NCI-H774 (cell line): ENCODE measurements around the gene OSBPL10.
"Not testable (repeated sequence)": the region's sequence is repeated elsewhere in the genome, so short reads cannot be mapped to it uniquely, and the experiment has no call there.

Experiments used
- DNase-seq: peaks from one replicate; lab custom pipeline; 2025; lab: John Stamatoyannopoulos, UW

The OSBPL10 gene

DNA sequence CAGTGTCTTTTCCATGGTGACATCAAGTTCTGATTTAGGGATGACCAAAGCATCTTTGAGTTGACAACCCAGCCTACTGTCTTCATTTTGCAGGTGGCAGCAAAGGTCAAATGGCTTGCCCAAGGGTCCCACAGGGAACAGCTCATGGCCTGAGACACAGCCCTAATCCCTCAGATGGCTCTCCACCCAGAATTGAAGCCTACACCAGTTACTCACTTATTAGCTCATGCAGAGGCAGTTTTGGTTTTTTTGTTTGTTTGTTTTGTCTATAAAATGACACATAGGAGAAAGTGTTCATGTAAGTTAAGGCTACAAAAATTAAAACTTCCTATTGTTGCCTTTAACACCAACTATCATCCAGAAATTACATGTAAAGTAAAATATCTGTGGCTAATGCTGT, 167.9 kb downstream of the OSBPL10 start:
- DNase-seq, result no peak

DNA sequence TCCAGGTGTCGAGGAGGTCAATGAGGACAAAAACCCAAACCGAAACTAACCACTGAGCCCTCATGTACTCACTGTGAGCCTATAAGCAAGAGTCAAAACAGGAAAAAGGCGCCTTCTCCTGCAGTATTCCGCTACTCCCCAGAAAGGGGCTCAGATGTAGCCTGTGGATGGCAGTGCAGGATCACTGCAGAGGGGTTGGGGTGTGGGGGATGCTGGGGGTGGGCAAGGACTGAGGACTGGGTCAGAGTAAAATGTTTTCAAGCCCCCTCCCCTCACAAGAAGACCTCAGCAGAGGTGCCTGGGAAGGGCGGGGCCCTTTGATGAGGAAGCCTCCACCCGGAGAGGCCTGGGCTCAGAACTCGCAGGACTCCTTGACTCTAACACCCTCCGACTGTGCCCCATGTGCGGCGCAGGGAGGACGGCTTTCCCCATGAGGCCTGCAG, 170.1 kb downstream of the OSBPL10 start:
- DNase-seq, result no peak

DNA sequence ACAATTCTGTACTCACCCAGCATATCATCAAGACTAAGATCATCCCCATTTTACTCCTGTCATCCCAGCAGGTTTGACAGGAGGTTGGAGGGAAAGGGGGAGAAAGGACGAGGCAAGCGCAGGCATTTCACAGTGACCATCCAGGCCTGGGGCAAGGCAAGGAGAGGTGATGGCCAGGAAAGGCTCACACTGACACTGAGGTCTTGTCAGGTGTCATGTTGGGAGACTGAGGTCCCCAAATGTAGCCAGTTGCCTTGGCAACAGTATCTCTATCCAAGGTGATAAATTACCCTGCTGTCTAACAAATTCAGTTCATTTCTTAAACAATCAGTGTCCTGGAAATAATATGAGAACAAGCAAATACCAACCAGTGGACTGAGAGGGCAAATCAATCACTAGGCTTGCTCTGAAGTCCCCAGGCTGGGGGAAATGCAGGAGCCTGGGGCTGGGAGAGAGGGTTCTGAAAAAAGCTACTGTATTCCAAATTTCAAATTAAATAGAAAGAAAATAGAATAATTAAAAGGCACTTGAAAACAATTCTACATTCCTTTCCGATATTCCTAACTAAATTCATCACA, 172.8 kb downstream of the OSBPL10 start:
- DNase-seq, result no peak

DNA sequence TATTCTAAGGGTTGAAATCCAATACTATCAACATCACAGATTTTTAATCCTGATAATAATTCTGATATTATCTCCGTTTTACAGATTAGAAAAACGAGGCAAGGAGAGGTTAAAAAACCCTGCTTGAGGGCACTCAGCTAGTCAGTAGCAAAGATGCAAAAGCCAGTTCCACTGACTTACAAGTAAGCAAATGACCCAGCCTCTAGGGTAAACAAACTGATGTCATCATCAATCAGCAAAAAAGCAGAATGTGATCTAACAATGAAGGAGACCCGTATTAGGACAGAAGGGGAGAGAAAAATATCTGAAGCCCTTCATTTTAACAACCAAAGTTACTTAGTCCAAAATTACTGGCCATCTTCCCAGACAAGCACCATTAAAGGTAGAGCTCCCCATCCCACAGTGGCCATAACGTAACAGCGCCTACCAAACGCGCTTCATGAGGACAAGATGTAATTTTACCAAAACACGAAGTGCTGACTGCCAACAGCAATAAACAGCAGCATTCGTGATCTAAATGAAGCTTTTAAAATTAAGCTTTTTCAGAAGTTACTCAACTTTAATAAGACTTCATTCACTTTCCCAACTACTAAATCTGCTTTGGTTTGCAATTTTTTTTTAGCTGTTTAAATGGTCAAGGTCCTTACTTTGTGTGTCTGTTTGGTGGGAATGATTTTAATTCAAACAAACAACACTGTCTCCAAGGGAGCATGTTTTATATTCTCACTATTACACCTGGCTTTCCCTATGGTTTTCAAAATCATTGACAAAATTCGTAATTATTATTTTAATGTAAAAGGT, 176.6 kb downstream of the OSBPL10 start:
- no peak for DNase-seq

DNA sequence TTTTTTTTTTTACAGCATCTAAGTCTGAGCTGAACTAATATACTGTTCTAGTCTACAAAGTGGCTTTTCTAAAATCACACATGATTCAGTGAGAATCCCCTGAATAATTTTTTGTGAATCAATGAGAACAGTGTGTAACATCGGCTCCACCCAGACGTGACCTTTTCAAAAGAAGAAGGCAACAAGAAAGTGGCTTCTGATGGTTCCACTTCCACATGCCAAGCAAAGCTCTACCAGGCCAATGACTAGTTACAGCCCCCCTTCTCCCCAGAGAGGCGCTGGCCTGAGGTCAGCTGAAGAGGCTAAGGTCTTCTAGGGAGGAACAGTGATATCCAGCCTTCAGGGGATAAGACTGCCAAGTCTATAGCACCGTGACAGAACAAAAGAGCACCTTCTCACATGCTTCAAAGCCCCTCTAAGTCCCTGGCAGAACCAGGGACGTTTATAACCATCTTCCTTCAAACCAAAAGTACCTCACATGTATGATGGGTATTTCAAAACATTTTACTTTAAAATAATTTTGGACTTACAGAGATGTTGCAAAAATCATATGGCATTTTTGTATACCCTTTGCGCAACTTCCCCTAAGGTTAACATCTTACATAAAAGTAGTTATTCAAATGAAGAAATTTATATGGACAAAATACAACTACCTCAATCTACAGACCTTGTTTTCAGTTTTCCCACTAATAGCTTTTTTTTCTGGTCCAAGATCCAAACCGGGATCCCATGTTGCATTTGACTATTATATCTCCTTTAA, 177.9 kb downstream of the OSBPL10 start:
- no peak for DNase-seq

DNA sequence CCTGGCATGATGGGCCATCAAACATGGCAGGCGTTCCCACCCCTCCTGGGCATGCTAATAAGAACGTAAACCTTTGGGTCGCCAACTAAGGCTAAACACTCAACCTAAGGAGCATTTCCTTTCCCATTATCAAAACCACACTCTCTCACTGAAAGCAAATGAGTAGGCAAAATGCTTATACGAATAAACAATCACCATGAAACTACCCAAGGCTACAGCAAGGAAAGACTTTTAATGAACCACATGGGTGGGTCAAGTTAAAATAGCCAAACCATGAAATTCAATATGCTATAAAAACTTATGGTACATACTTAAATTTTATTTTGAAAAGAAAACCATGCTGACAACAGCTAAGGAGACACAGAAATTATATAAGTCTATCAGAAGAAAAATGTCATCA, 180.6 kb downstream of the OSBPL10 start:
- DNase-seq, result no peak

DNA sequence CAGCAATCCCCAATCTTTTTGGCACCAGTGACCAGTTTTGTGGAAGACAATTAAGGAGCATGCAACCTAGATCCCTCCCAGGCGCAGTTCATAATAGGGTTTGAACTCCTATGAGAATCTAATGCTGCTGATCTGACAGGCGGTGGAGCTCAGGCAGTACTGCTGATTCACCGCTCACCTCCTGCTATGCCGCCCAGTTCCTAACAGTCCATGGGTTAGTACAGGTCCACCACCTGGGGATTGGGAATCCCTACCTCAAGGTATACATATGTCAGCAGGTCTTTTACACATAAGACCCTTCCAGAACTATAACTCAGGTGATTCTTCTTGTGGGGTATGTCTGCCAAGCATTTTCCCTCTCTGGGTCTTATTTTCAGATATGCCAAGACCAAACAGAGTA, 182.2 kb downstream of the OSBPL10 start:
- DNase-seq, result no peak

DNA sequence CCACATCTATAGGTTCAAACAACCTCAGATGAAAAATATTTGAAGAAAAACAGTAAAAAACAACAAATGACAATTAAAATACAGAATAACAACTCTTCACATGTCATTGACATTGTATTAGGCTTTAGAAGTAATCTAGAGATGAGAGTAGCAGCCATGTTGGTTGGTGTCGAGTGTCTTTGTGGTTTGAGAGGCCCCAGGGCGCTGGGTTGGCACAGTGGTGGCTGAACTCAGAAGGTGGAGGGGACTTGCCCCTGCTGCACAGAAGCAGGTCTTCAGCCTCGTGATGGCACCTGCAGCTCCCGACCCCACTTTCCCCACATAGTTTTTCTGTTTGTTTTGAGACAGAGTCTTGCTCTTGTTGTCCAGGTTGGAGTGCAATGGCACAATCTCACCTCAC, 187.2 kb downstream of the OSBPL10 start:
- no peak for DNase-seq

DNA sequence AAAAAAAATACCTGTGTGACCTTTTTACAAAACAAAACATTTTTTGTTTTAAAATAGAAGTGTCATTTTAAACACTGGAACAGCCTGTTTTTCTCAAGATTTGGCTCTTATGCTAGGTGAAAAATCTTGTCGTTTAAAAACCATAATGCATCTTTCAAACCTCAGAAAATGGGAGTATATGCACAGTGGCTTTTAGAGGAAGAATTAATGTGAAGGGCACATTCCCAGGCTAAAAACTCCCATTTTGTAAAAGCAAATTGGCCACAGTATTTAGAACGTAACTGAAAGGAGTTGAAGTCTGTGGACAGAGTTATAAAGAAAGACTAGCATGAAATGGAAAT, 190.0 kb downstream of the OSBPL10 start:
- no peak for DNase-seq

DNA sequence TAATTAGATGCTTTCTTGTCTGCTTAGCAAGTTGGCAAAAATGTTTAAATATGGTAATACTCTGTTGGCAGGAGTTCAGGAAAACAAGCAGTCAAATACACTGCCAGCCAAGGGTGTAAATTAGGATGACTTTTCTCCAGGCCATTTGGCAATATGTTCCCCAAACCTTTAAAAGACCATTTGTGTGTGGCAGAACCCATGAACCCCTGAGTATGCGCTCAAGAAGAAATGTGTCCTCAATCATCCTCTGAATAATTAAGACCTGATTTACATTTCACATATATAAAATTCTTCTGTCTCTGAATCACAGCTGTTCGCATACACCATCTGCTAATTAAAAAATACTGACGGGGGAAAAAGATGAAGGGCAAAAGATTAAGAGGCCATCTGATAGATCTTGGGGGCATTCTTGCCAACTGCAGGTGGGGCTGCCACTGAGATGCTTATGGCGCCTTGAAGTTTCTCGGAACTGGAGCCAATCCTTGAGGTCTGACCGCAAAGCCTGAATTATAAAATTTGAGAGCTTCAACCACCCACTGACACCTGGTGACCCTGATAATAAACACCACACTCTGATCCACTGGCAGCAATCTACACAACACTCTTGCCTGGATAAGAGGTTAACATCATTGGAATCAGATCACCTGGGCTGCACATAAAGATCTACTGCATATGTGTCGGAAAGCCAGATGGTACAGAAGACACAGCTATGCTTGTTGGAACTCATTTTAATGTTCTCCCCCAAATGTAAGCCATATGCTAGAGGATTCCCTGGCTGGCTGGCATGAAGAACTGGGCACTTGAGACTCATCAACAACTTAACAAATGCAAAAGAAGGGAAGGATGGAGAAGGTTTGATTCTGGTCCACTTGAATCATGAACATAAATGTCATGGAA, 190.6 kb downstream of the OSBPL10 start:
- DNase-seq, result no peak

DNA sequence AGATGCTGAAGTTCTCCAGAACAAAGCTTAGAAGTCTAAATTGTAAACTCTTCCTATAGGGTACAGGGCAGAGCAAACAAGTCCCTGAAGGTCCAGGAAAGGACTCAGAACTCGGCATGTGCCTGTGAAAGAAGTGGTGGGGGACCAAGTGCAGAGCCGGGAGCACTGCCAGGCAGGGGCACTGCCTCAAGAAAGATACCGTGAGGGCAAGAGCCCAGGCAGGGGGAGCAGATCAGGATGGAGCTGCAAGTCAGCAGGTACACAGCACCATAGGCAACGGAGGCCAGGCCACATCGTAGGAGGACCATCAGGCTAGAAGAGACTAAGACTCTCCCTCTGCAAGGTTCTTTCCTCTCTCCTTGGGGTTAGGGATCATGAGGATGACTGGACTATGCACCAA, 191.6 kb downstream of the OSBPL10 start:
- DNase-seq, result no peak

DNA sequence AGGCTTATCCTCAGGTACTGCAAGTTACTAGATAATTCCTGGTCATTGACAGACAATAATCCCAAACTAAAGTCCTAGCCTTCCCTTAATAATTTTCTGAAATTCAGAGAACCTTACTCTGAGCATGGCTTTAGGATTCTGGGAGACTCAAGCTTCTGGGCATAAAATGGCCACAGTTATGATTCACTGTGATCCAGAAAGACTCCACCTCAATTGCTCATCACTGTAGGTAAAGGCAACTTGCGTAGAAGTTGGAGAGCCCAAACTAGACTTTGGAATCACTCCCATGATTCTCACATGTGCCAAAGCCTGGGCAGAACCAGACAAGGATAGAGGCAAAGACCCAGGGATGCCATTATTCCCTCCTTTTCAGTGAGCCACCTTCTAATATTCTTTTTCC, 195.3 kb downstream of the OSBPL10 start:
- DNase-seq, result no peak

DNA sequence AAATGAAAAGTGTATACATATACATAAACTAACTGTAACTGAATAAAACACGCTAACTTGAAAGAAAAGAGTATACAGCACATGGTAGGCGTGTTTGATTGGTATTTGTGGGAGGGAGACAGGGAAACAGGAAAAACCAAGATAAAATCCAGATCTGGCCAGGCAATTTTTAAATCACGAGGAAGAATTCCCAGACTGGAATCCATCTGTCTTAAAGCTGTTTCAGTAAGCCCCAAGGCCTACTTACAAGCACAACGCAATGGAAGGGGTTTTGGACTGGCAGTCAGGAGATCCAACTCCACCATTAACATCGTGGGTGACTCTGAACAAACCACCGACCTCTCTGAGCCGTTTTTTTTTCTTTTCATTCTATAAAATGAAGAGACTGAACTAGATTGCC, 195.8 kb downstream of the OSBPL10 start:
- DNase-seq, result no peak

DNA sequence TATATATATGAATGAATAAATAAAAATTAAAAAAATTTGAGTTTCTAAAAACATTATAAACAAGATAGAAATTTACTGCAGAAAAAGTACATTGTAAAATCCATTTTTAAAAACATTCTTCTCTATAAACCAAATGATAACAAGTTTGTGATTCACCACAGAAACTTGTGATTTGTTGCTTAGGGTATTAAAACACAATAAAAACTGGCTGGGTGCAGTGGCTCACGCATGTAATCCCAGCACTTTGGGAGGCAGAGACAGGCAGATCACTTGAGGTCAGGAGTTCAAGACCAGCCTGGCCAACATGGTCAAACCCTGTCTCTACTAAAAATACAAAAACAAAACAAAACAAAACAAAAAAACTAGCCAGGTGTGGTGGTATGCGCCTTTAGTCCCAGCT, 197.2 kb downstream of the OSBPL10 start:
- DNase-seq, result not testable (repeated sequence)

DNA sequence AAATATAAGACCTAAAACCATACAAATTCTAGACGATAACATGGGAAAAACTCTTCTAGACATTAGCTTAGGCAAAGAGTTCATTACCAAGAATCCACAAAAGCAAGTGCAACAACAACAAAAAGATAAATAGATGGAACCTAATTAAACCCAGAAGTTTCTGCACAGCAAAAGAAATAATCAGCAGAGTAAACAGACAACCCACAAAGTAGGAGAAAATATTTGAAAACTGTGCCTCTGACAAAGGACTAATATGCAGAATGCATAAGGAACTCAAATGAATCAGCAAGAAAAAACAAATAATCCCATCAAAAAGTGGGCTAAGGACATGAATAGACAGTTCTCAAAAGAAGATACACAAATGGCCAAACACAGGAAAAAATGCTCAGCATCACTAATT, 198.8 kb downstream of the OSBPL10 start:
- DNase-seq, result not testable (repeated sequence)

DNA sequence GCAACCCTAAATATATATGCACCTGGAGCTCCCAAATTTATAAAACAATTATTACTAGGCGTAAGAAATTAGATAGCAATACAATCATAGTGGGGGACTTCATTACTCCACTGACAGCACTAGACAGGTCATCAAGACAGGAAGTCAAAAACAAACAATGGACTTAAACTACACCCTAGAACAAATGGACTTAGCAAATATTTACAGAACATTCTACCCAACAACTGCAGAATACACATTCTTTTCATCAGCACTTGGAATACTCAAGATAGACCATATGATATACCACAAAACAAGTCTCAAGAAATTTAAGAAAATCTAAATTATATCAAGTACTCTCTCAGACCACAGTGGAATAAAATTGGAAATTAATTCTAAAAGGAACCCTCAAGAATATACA, 201.5 kb downstream of the OSBPL10 start:
- no peak for DNase-seq

DNA sequence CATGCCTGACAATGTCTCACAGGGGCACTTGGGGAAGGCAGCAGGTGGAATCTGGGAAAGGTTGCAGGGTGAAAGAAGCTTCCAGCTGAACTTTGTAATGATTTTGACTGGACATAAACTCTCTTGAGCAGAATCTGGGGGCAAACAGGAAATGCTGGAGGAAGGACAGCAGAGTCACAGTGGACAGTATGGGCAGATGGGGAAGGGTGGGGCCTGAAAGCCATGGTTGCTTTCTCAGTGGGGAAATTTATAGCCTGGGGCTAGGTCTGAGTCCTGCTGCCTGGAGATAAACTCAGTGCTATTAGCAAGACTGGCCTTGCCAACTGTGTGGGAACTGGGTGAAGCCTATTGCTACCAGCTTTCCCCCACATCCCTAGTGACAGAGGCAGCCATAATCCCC, 203.2 kb downstream of the OSBPL10 start:
- no peak for DNase-seq

DNA sequence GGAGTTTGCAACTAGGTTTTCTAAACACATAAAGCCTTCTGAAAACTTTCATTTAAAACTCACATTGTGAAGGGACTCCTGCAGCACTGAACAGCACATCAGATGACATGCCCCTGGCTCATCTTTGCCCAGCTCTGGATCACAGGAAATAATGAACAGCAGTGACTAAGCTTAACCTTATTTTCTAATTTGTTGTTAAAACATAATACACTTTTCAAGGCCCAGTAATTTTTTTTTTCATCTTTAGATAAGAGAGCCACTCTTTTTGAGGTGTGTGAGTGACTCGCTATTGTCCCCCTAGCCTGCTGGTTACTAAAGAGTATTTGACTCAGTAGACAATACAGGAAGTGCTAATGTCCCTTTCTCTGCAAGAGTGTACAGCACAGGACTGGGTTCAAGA, 204.0 kb downstream of the OSBPL10 start:
- no peak for DNase-seq

DNA sequence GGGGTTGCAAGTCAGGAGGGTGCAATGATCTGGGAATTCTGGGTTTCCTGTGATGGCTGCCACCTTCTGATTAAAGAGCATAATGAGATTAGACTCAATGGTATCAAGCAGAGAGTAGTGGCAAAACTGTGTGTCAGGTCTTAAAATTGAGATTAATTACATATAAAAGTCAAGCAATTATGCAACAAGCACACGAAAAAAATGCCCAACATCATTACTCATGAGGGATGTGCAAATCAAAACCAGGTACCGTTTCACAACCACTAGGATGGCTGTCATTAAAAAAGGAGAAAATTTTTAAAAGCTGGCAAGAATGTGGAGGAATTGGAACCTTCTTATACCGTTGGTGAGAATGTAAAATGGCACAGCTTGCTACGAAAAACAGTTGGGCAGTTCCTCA, 205.0 kb downstream of the OSBPL10 start:
- no peak for DNase-seq

DNA sequence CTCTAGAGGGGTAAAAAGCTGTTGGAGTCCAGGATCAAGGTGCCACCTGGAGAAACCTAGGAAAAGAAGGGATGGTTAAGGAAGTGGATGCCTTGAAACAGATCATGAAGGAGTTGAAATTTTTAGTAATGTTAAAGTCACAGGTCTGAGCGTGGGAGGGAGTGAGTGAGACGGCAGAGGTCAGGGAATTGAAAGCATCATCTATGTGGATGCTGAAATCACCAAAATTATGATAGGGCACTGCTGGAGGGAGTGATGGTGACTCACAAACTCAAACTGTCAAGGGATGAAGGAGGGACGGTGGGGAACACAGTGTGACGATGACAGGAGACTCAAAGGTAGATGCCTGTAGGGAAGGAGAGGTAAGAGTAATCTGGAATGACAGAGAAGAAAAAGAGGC, 205.7 kb downstream of the OSBPL10 start:
- DNase-seq, result no peak

DNA sequence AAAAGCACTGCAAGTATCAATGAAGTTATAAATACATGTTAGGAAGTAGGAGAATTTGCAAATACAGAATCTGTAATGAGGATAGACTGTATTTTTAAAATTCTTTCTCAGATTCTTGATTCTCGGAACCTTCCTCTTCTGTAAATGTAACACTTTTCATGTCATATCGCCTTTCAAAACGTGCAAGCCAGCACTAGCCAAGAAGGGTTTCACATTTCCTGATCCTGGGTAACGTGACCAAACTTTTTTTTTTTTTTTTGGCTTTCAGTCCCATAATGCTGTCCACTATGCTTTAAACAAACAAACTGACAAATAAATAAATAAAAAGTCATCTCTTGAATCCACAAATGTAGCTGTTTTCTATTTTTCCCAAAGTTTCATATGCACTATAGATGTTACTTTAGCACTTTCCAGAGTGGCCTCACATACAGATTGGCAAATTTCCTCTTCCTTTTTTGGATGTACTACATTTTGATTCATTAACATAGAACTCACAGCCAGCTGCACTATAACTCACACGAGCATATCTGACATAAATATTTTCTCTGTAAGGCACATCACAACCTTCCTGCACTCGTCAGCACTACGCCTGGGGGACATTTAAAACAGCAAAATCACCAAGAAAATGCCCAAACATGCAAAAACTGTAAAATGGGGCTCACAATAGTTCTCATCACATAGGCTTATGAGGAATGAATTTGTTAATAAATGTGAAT, 208.1 kb downstream of the OSBPL10 start:
- DNase-seq, result no peak

DNA sequence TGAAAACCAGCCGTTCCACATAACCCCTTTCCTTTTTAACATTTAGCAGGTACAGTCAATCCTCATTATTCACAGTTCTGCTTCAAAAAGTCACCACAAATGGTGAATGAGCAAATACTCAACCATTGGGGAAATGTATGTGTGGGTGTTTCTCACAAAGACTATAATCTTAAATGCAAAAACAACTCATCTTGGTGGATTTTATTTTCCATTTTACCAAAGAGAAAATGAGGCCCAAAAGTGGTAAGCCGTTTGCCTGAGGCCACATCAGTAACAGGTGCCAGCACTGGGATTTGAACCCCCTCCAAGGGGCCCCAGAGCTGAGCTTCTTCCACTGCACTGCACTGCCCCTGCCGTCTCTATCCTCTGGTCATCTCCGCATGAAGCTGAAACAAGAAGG, 208.8 kb downstream of the OSBPL10 start:
- no peak for DNase-seq
